Endothelial cell of umbilical vein (primary cell): Measurements from ENCODE around the gene CEP95. TPM values are rescaled to one million over a fixed set of nuclear protein-coding genes. Genes with fewer than 3 reads are reported as not detected.

Experiments
- BruUV-seq: library from RNA; stranded (reverse); fragments of 400-500 nt; replicated peaks from 2 replicates; lab custom pipeline; 2021; lab: Mats Ljungman, UMichigan
- CTCF ChIA-PET: fragments of 300-600, 350-600 bp; sonication (Branson Sonifier 250); formaldehyde crosslinking; loops from one replicate; lab custom pipeline; 2021; ENCODE audit warnings: antibody characterized with exemption, inconsistent platforms; lab: Charles Lee
- POLR2A ChIA-PET: fragments of 300-600, 350-600 bp; sonication (Branson Sonifier 250); formaldehyde crosslinking; loops from one replicate; lab custom pipeline; 2021; ENCODE audit warnings: antibody characterized with exemption, inconsistent platforms; lab: Charles Lee
- DNase-seq: peaks from one replicate; pipeline ENCODE4 v3.0.0-alpha.2; 2011; ENCODE audit warnings: low read depth, low spot score
- FAIRE-seq: peaks from 2 replicates; lab custom pipeline; 2011; peaks lifted over from hg19 to GRCh38; lab: Jason Lieb, UNC
- H2AFZ ChIP-seq: 2 replicates; pipeline ENCODE4 v1.6.0; 2012; ENCODE audit warnings: low read depth, low read length, control low read depth, inconsistent platforms
- H3K27ac ChIP-seq: 2 replicates; pipeline ENCODE4 v1.5.1; 2011; ENCODE audit warnings: low read depth, mild to moderate bottlenecking, control low read depth, low read length, moderate library complexity; ENCODE audit not compliant: insufficient read depth
- H3K27me3 ChIP-seq, 2 experiments: 2 replicates each; pipeline versions ENCODE4 v1.6.0 to v1.6.1; 2011; ENCODE audit warnings: low read length in 2 of 2, mixed read lengths in 1 of 2; ENCODE audit not compliant: control insufficient read depth in 2 of 2, insufficient read depth in 2 of 2
- H3K36me3 ChIP-seq, 2 experiments: 2 replicates in 1 of 2; 3 replicates in 1 of 2; pipeline ENCODE4 v1.5.1; 2011; ENCODE audit warnings: low read length in 2 of 2, mild to moderate bottlenecking in 1 of 2, moderate library complexity in 1 of 2; ENCODE audit not compliant: control insufficient read depth in 2 of 2, insufficient read depth in 2 of 2; ENCODE audit errors: extremely low read depth in 1 of 2
- H3K4me1 ChIP-seq: 3 replicates; pipeline ENCODE4 v1.5.1; 2011; ENCODE audit warnings: mild to moderate bottlenecking, low read length; ENCODE audit not compliant: control insufficient read depth, insufficient read depth; ENCODE audit errors: extremely low read depth
- H3K4me2 ChIP-seq: 2 replicates; pipeline ENCODE4 v1.6.1; 2011; ENCODE audit warnings: low read length, control low read depth, mixed read lengths; ENCODE audit not compliant: insufficient read depth
- H3K4me3 ChIP-seq, 3 experiments: fragments of 200-600 bp in 1 of 3; sonication (generic), shearing (Covaris generic) in 1 of 3; replicated peaks in 1 of 3; 2 replicates each; pipeline ENCODE4 v1.5.1; 2011 to 2016; ENCODE audit warnings: control low read depth in 3 of 3, low read length in 3 of 3, mild to moderate bottlenecking in 2 of 3, inconsistent platforms in 1 of 3, low read depth in 1 of 3, moderate library complexity in 1 of 3; ENCODE audit not compliant: insufficient read depth in 1 of 3
- H3K79me2 ChIP-seq: 2 replicates; pipeline ENCODE4 v1.6.0; 2012; ENCODE audit warnings: low read length, inconsistent platforms; ENCODE audit not compliant: control insufficient read depth, insufficient read depth
- H3K9ac ChIP-seq: replicated peaks from 2 replicates; pipeline ENCODE3; 2011; ENCODE audit warnings: low read length, control low read depth; ENCODE audit not compliant: insufficient read depth; ENCODE audit errors: extremely low read depth
- H3K9me1 ChIP-seq: replicated peaks from 3 replicates; pipeline ENCODE4 v1.6.0; 2011; ENCODE audit warnings: mild to moderate bottlenecking, low read length; ENCODE audit not compliant: control insufficient read depth, insufficient read depth; ENCODE audit errors: extremely low read depth
- H3K9me3 ChIP-seq: replicated peaks from 2 replicates; pipeline ENCODE4 v1.5.1; 2012; ENCODE audit warnings: low read length, inconsistent platforms; ENCODE audit not compliant: control insufficient read depth, insufficient read depth
- H4K20me1 ChIP-seq: replicated peaks from 2 replicates; pipeline ENCODE3; 2011; ENCODE audit warnings: mild to moderate bottlenecking, low read length; ENCODE audit not compliant: control insufficient read depth, insufficient read depth; ENCODE audit errors: extremely low read depth
- CTCF ChIP-seq, 2 donors: IDR thresholded peaks; 1 replicate in 1 of 2; 2 replicates in 1 of 2; pipeline ENCODE4 v1.5.1; 2011; ENCODE audit warnings: low read length in 2 of 2, mild to moderate bottlenecking in 2 of 2, moderate library complexity in 2 of 2, control low read depth in 1 of 2, inconsistent platforms in 1 of 2, low read depth in 1 of 2; ENCODE audit not compliant: insufficient read depth in 1 of 2; ENCODE audit errors: extremely low read depth in 1 of 2
- EZH2 ChIP-seq: IDR thresholded peaks from 2 replicates; pipeline ENCODE4 v1.6.1; 2012; ENCODE audit warnings: borderline replicate concordance, low read depth, mild to moderate bottlenecking, moderate library complexity, low read length, inconsistent platforms; ENCODE audit not compliant: severe bottlenecking
- FOS ChIP-seq: IDR thresholded peaks from 2 replicates; pipeline ENCODE4 v1.6.1; 2011; ENCODE audit warnings: mild to moderate bottlenecking, low read length, moderate library complexity, borderline replicate concordance; ENCODE audit not compliant: insufficient read depth
- GATA2 ChIP-seq: IDR thresholded peaks from 2 replicates; pipeline ENCODE4 v1.7.0; 2011; ENCODE audit warnings: low read depth, mild to moderate bottlenecking, moderate library complexity, mixed read lengths, low read length; ENCODE audit not compliant: insufficient read length, insufficient read depth
- MAX ChIP-seq: IDR thresholded peaks from 2 replicates; pipeline ENCODE4 v1.6.1; 2011; ENCODE audit not compliant: insufficient read depth, insufficient read length
- POLR2A ChIP-seq: IDR thresholded peaks from 2 replicates; pipeline ENCODE4 v1.6.1; 2012; ENCODE audit warnings: low read depth, mild to moderate bottlenecking, control low read depth, low read length
- dilution Hi-C: fragments of 300-500 bp; cut with MboI; formaldehyde crosslinking; loops from one replicate; pipeline ENCODE4 v1.15.0; 2019; ENCODE audit warnings: low sequenced_read_pairs; ENCODE audit not compliant: extremely low pct_ligation_motif_present
- intact Hi-C: fragments of 100-400 bp; cut with micrococcal nuclease; formaldehyde crosslinking; loops from one replicate; pipeline ENCODE4 v1.10.0; 2022
- microRNA-seq: library from miRNA; unstranded; fragments of <30 nt; microRNA quantifications from one replicate; pipeline ENCODE4 v1.2.0, GENCODE V29; 2021; ENCODE audit warnings: borderline number of aligned reads, borderline replicate concordance
- polyA plus RNA-seq, 4 experiments: library from polyadenylated mRNA; depleted of rRNA in 3 of 4; stranded (reverse) in 3 of 4; unstranded in 1 of 4; fragments of >200 nt; gene quantifications; 2 replicates each; pipeline versions ENCODE4 v1.2.1 to v1.2.3, GENCODE V29; 2011 to 2012; ENCODE audit warnings: missing spikeins in 1 of 4
- small RNA-seq: library from RNA; depleted of rRNA; stranded (forward); fragments of <200 nt; gene quantifications from one replicate; pipeline ENCODE3, GENCODE V24; 2012; ENCODE audit warnings: low replicate concordance, low read depth; ENCODE audit not compliant: insufficient read depth, insufficient read length
- total RNA-seq: library from RNA; stranded (reverse); gene quantifications from 2 replicates; pipeline ENCODE4 v1.2.3, GENCODE V29; 2021

Gene CEP95
- total and polyA plus RNA-seq, 2 donors (not counting 3 experiments of a cell fraction or from before 2014, with no cell fraction given): 14.1 to 35.5 TPM

- intact Hi-C loops (no loop called here), dilution Hi-C loops (no loop called here)
- no TSS peak for BruUV-seq
- H4K20me1 ChIP-seq: peaks cover 3% of the 10 kb centered on the region
- no peak overlapping the region for H2AFZ ChIP-seq
- no peak overlapping the region for H3K4me2 ChIP-seq
- DNase-seq (no peak), FAIRE-seq (no peak)
- no peak overlapping the region for H3K9ac ChIP-seq
- H3K9me1 ChIP-seq: no peaks in the 10 kb centered on the region
- CTCF ChIA-PET: interaction anchor here (1.1 to 1.3 kb wide), 2 partner anchors 10 to 38 kb away, joined by 3 to 5 read pairs; no protein-coding TSS in a partner anchor
- H3K9me3 ChIP-seq: no peaks in the 10 kb centered on the region
- no peak overlapping the region for H3K4me3 ChIP-seq
- POLR2A ChIA-PET: no interaction called here
- TF ChIP-seq FOS: no peak
- no peak for TF ChIP-seq MAX
- no peak for TF ChIP-seq EZH2
- no peak for TF ChIP-seq POLR2A
- no peak for TF ChIP-seq CTCF (IDR thresholded peaks at IDR 0.05; ENCODE audit: extremely low read depth in 1 of 2, insufficient read depth in 1 of 2, low read depth in 1 of 2, low read length in 2 of 2)
- TF ChIP-seq GATA2: no peak
- H3K27me3 ChIP-seq: no peaks in the 10 kb centered on the region
- H3K79me2 ChIP-seq: peaks cover 71% of the 10 kb centered on the region
- H3K27ac ChIP-seq: no peak overlapping the region
- peaks cover 3% of the 10 kb centered on the region for H3K4me1 ChIP-seq
- peaks cover 21 to 51% of the 10 kb centered on the region in 2 experiments for H3K36me3 ChIP-seq
Measured at GRCh38 chr17:64585146-64585545, 78.4 kb downstream of the CEP95 start.

Small RNA genes within 50 kb of the gene (microRNA-seq; reads per million reads assigned to microRNA genes)
- 5.0 reads per million, percentile 11 among the genes with 10 or more reads in this experiment for gene MIR3064
- not detected for gene MIR5047

Small RNA genes within 50 kb of the gene (small RNA-seq; reads per million reads assigned to genes)
- gene AC009994.1: not detected
- not detected for gene ATP5MFP4

Other genes starting within 250 kb of the CEP95 start
- 21.7 and 25.8 TPM in 2 replicates for gene TEX2, start 243.7 kb upstream of the CEP95 start, total RNA-seq
- gene TEX2, start 243.7 kb upstream of the CEP95 start, polyA plus RNA-seq: 12.5 and 13.3 TPM in 2 replicates
- 1,037 and 1,131 TPM in 2 replicates for gene PECAM1, start 116.1 kb upstream of the CEP95 start, total RNA-seq
- gene PECAM1, start 116.1 kb upstream of the CEP95 start, polyA plus RNA-seq: 621 and 832 TPM in 2 replicates
- gene MILR1, start 57.9 kb upstream of the CEP95 start, total RNA-seq: 1.2 and 1.6 TPM in 2 replicates
- 17.8 and 21.6 TPM in 2 replicates for gene MILR1, start 57.9 kb upstream of the CEP95 start, polyA plus RNA-seq
- 18.6 and 20.3 TPM in 2 replicates for gene POLG2, start 9.9 kb upstream of the CEP95 start, total RNA-seq
- 3.9 and 6.5 TPM in 2 replicates for gene POLG2, start 9.9 kb upstream of the CEP95 start, polyA plus RNA-seq
- 1,027 and 1,058 TPM in 2 replicates for gene DDX5, start 688 bp upstream of the CEP95 start, total RNA-seq
- gene DDX5, start 688 bp upstream of the CEP95 start, polyA plus RNA-seq: 1,405 and 2,040 TPM in 2 replicates
- 105 and 108 TPM in 2 replicates for gene SMURF2, start 155.3 kb downstream of the CEP95 start, total RNA-seq
- gene SMURF2, start 155.3 kb downstream of the CEP95 start, polyA plus RNA-seq: 23.8 and 32.9 TPM in 2 replicates